CD4-positive, alpha-beta T cell (primary cell): ENCODE data around the gene PSMA6. TPM values are rescaled to one million over a fixed set of nuclear protein-coding genes. Genes with fewer than 3 reads are reported as not detected.

ENCODE experiments used
- ATAC-seq: fragments of 200-7000 bp; cut with Tn5 transposase; one replicate; pipeline ENCODE4 v1.10.0; 2022; ENCODE audit warnings: mild to moderate bottlenecking; ENCODE audit not compliant: poor library complexity
- CTCF ChIA-PET: fragments of 350-600 bp; sonication (Branson Sonifier 250); formaldehyde crosslinking; loops from one replicate; lab custom pipeline; 2021; ENCODE audit warnings: antibody characterized with exemption, inconsistent platforms; lab: Charles Lee
- POLR2A ChIA-PET: fragments of 350-600 bp; sonication (Branson Sonifier 250); formaldehyde crosslinking; loops from one replicate; lab custom pipeline; 2021; ENCODE audit warnings: antibody characterized with exemption, inconsistent platforms; lab: Charles Lee
- DNase-seq, 14 experiments: peaks; one replicate each; pipeline ENCODE4 v3.0.0-alpha.2; 2013 to 2020; ENCODE audit warnings: mixed read lengths in 2 of 14
- H3K27ac ChIP-seq, 2 donors: one replicate each; pipeline versions ENCODE4 v1.5.1 to v1.7.0; 2013; ENCODE audit warnings: low read length in 2 of 2, low read depth in 1 of 2, mild to moderate bottlenecking in 1 of 2
- H3K27me3 ChIP-seq, 2 experiments: 1 replicate in 1 of 2; 2 replicates in 1 of 2; pipeline versions ENCODE4 v1.6.1 to v1.7.0; 2013; ENCODE audit warnings: low read length in 2 of 2, control low read depth in 1 of 2, mild to moderate bottlenecking in 1 of 2, moderate library complexity in 1 of 2; ENCODE audit not compliant: insufficient read depth in 2 of 2, control insufficient read depth in 1 of 2
- H3K36me3 ChIP-seq: one replicate; pipeline ENCODE4 v1.6.1; 2013; ENCODE audit warnings: low read length, control low read depth; ENCODE audit not compliant: insufficient read depth
- H3K4me1 ChIP-seq: one replicate; pipeline ENCODE4 v1.6.1; 2013; ENCODE audit warnings: low read length, control low read depth; ENCODE audit not compliant: insufficient read depth
- H3K4me3 ChIP-seq: one replicate; pipeline ENCODE4 v1.5.1; 2013; ENCODE audit warnings: mild to moderate bottlenecking, low read length, moderate library complexity
- H3K9me3 ChIP-seq, 2 experiments: 1 replicate in 1 of 2; 2 replicates in 1 of 2; pipeline versions ENCODE4 v1.6.1 to v1.7.0; 2013; ENCODE audit warnings: low read length in 2 of 2, mild to moderate bottlenecking in 2 of 2, control low read depth in 1 of 2, moderate library complexity in 1 of 2; ENCODE audit not compliant: control insufficient read depth in 1 of 2, insufficient read depth in 1 of 2
- H3K27ac Mint-ChIP-seq: one replicate; pipeline ENCODE4 v1.8.0; 2020; ENCODE audit warnings: mixed read lengths
- H3K27me3 Mint-ChIP-seq: one replicate; pipeline ENCODE4 v1.8.0; 2021; ENCODE audit warnings: mixed read lengths
- H3K36me3 Mint-ChIP-seq: one replicate; pipeline ENCODE4 v1.8.0; 2021; ENCODE audit warnings: low read depth, mixed read lengths
- H3K4me1 Mint-ChIP-seq: one replicate; pipeline ENCODE4 v1.8.0; 2021; ENCODE audit warnings: low read depth, mixed read lengths
- H3K4me3 Mint-ChIP-seq: one replicate; pipeline ENCODE4 v1.8.0; 2020; ENCODE audit warnings: mild to moderate bottlenecking, mixed read lengths
- H3K9me3 Mint-ChIP-seq: one replicate; pipeline ENCODE4 v1.8.0; 2020; ENCODE audit warnings: mixed read lengths
- intact Hi-C, 2 experiments: fragments of 100-400 bp; cut with DNase I in 1 of 2; cut with micrococcal nuclease in 1 of 2; formaldehyde crosslinking; loops; one replicate each; pipeline versions ENCODE4 v1.15.1 to v1.9.0; 2023 to 2025; cut with DNase I, micrococcal nuclease
- total RNA-seq, 174 experiments: library from RNA in 2 of 174; stranded (reverse) in 2 of 174; gene quantifications; one replicate each; pipeline ENCODE4 v1.2.3 and lab custom pipeline; 2021 to 2026
- TF ChIP-seq, protein P1 (sequence below): fragments of 200-600 bp; IDR thresholded peaks from one replicate; pipeline ENCODE4 v1.8.0; 2022; ENCODE audit warnings: antibody characterized with exemption, mild to moderate bottlenecking

Gene PSMA6
- total RNA-seq, 2 experiments from 2014 or later: 80.8 TPM

DNA sequence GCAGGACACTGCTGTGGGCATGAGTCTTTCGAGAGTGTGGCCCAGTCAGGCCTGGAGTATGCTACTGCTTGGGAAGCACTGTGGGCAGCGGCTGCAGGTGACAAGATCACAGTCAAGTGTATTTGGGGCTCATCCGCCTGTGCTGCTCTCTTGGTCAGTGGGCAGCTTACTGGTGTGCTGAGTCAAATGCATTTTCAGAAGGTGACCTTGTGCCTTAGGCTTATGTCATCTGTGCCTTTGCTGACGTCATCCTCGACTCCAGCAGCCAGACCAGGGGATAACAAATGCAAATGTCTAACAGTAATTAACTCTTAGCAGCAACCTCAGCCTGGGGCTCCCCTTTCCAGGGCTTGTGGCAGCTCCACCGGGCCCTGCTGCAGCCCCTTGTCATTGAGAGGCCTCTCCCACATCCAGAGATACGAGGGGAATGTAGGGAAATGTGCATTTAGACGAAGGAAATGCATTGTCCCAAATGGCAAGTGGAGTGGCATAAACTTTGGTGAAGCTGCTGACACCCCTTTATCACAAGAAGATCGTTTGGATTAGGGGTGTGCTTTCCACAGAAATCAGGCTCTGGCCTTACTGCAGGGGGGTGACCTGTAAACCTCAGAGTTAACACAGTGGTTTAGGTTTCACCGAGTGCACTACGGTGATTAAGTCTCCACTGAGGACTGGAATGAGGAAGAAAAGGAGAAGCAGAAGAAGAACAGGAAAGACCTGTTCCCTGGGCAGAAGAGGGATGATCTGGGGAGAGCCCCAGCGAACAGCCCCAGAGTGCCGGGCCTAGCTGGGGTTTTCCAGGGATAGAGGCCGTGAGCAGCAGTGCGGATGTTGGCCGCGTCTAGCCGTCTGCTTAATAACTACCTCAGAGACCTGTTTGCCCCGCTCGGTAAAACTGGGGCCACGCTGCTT is 39.7 kb downstream of the PSMA6 start:
- DNase-seq (peak in 2 of 14 experiments; percentile 59 to 65), ATAC-seq (no peak)
- intact Hi-C loops: no loop called here
- H3K27me3 Mint-ChIP-seq: no peaks in the 10 kb centered on the region
- Histone ChIP-seq H3K9me3 (no peaks in the 10 kb centered on the region), H3K27me3 (no peaks in the 10 kb centered on the region), H3K4me1 (peaks cover 31% of the 10 kb centered on the region), H3K4me3 (no peak overlapping the region), H3K27ac (peak overlapping the region in 1 of 2 donors; percentile 64), H3K36me3 (no peaks in the 10 kb centered on the region)
- POLR2A ChIA-PET: interaction anchor here (2.9 kb wide), 1 partner anchor 73 kb away, joined by 35 read pairs; the partner anchor contains the start of gene NFKBIA
- no peaks in the 10 kb centered on the region for H3K9me3 Mint-ChIP-seq
- no peaks in the 10 kb centered on the region for H3K36me3 Mint-ChIP-seq
- TF ChIP-seq, protein P1, sequence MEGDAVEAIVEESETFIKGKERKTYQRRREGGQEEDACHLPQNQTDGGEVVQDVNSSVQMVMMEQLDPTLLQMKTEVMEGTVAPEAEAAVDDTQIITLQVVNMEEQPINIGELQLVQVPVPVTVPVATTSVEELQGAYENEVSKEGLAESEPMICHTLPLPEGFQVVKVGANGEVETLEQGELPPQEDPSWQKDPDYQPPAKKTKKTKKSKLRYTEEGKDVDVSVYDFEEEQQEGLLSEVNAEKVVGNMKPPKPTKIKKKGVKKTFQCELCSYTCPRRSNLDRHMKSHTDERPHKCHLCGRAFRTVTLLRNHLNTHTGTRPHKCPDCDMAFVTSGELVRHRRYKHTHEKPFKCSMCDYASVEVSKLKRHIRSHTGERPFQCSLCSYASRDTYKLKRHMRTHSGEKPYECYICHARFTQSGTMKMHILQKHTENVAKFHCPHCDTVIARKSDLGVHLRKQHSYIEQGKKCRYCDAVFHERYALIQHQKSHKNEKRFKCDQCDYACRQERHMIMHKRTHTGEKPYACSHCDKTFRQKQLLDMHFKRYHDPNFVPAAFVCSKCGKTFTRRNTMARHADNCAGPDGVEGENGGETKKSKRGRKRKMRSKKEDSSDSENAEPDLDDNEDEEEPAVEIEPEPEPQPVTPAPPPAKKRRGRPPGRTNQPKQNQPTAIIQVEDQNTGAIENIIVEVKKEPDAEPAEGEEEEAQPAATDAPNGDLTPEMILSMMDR: no peak
- CTCF ChIA-PET: no interaction called here
- H3K4me3 Mint-ChIP-seq: no peak overlapping the region
- peak overlapping the region; percentile 78 for H3K27ac Mint-ChIP-seq
- H3K4me1 Mint-ChIP-seq: peaks cover 27% of the 10 kb centered on the region

- peaks cover 27% of the 10 kb centered on the region for H3K4me1 Mint-ChIP-seq
- H3K27ac Mint-ChIP-seq: peak overlapping the region; percentile 78
- DNase-seq (peak in 11 of 14 experiments; percentile 23 to 67 (median 38)), ATAC-seq (peak; percentile 90)
- H3K36me3 ChIP-seq: no peaks in the 10 kb centered on the region
- intact Hi-C loops: no loop called here
- no peak overlapping the region for H3K4me3 ChIP-seq
- no peaks in the 10 kb centered on the region for H3K36me3 Mint-ChIP-seq
- CTCF ChIA-PET: interaction anchor here (1.3 kb wide), 1 partner anchor 23 kb away, joined by 4 read pairs; no protein-coding TSS in a partner anchor
- TF ChIP-seq, protein P1: no peak
- H3K4me3 Mint-ChIP-seq: peak overlapping the region; percentile 53
- H3K9me3 Mint-ChIP-seq: no peaks in the 10 kb centered on the region
- no peaks in the 10 kb centered on the region for H3K27me3 Mint-ChIP-seq
- POLR2A ChIA-PET: interaction anchor here (0.8 to 2.9 kb wide), 8 partner anchors 11 to 210 kb away, joined by 3 to 35 read pairs (median 6); partner anchors contain the start of genes NFKBIA, PRORP and PSMA6
- peaks cover 31% of the 10 kb centered on the region for H3K4me1 ChIP-seq
- H3K9me3 ChIP-seq: no peaks in the 10 kb centered on the region
- H3K27ac ChIP-seq: peak overlapping the region; percentile 5 to 64
- H3K27me3 ChIP-seq: no peaks in the 10 kb centered on the region
Measured at GRCh38 chr14:35332517-35333263, 40.5 kb downstream of the PSMA6 start.

DNA sequence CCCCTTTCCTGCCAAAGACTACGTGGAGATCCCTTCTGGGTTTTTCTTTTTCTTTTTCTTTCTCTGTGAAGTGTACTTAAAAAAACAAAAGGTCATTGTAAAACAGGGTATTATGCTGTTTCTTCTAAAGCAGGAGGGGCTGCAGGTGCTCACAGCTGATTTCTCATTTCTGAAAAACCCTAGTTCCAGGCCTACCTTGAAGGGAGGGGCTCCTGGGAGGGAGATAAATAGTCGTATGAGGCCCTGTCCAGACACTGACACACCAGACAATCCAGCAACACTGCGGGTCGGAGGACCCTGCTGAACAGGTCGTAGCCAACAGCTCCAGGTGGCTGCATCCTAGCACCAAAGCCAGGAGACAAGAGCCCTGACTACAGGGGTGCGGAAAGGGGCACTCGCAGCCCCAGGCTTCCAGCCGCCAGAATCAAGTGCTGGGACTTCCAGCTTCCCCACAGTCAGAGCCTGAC is 41.1 kb downstream of the PSMA6 start:
- DNase-seq: no peak
- Mint-ChIP-seq H3K4me3 (peak overlapping the region; percentile 53), H3K9me3 (no peaks in the 10 kb centered on the region), H3K4me1 (peaks cover 27% of the 10 kb centered on the region), H3K27me3 (no peaks in the 10 kb centered on the region), H3K27ac (peak overlapping the region; percentile 78), H3K36me3 (no peaks in the 10 kb centered on the region)
- ATAC-seq: peak; percentile 13
- H3K4me3 ChIP-seq: no peak overlapping the region
- CTCF ChIA-PET: interaction anchor here (1.3 kb wide), 1 partner anchor 23 kb away, joined by 4 read pairs; no protein-coding TSS in a partner anchor
- H3K36me3 ChIP-seq: no peaks in the 10 kb centered on the region
- no peaks in the 10 kb centered on the region for H3K27me3 ChIP-seq
- intact Hi-C loops: no loop called here
- peak overlapping the region; percentile 5 to 64 for H3K27ac ChIP-seq
- no peaks in the 10 kb centered on the region for H3K9me3 ChIP-seq
- POLR2A ChIA-PET: interaction anchor here (0.8 to 2.9 kb wide), 8 partner anchors 11 to 211 kb away, joined by 3 to 35 read pairs (median 6); partner anchors contain the start of genes NFKBIA, PRORP and PSMA6
- TF ChIP-seq, protein P1: no peak
- H3K4me1 ChIP-seq: peaks cover 31% of the 10 kb centered on the region
